Testis (tissue), 2 donors: ENCODE data around the gene OR1L8.
"Not testable (repeated sequence)": the region's sequence is repeated elsewhere in the genome, so short reads cannot be mapped to it uniquely, and the experiment has no call there.

Experiments used
- POLR2A ChIP-seq: fragments of 450-650 bp; IDR thresholded peaks from one replicate; pipeline ENCODE4 v1.6.1; 2017; ENCODE audit warnings: antibody characterized with exemption, mild to moderate bottlenecking, moderate library complexity
- TF ChIP-seq, protein P1 (sequence below), 3 experiments: fragments of 450-650 bp in 2 of 3; fragments of 200-600 bp in 1 of 3; sonication (generic) in 1 of 3; IDR thresholded peaks; one replicate each; pipeline ENCODE4 v1.5.1; 2016 to 2019; ENCODE audit warnings: antibody characterized with exemption in 3 of 3, mild to moderate bottlenecking in 2 of 3, moderate library complexity in 1 of 3

GRCh38 chr9:122537066-122537465 is 46.1 kb downstream of the OR1L8 start:
- TF ChIP-seq, protein P1, sequence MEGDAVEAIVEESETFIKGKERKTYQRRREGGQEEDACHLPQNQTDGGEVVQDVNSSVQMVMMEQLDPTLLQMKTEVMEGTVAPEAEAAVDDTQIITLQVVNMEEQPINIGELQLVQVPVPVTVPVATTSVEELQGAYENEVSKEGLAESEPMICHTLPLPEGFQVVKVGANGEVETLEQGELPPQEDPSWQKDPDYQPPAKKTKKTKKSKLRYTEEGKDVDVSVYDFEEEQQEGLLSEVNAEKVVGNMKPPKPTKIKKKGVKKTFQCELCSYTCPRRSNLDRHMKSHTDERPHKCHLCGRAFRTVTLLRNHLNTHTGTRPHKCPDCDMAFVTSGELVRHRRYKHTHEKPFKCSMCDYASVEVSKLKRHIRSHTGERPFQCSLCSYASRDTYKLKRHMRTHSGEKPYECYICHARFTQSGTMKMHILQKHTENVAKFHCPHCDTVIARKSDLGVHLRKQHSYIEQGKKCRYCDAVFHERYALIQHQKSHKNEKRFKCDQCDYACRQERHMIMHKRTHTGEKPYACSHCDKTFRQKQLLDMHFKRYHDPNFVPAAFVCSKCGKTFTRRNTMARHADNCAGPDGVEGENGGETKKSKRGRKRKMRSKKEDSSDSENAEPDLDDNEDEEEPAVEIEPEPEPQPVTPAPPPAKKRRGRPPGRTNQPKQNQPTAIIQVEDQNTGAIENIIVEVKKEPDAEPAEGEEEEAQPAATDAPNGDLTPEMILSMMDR (IDR thresholded peaks at IDR 0.05): not testable (repeated sequence)
- not testable (repeated sequence) for TF ChIP-seq POLR2A
